ENCODE data around the gene MYH11. TPM values are rescaled to one million over a fixed set of nuclear protein-coding genes. Genes with fewer than 3 reads are reported as not detected.

MYH11 gene
- total RNA-seq, 1 donor from 2014 or later = 102 TPM

DNA sequence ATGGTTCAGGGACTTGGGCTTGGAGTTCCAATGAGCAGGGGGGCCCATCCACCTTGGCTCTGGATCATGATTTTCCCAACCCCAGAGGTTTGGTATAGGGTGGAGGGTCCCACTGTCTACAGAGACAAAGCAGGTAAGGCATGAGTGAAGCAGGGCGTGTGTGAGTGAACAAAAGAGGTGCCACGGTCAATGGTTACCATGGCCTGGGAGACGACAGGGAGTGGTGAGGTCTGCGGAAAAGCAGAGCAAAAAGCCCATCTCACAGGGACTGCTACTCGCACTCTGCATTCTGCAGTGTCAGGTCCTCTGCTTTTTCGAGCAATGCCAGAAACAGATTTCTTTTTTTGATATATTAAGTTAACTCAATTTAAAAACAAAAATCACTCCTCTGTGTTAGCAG is 24.6 kb downstream of the MYH11 start:
- Histone ChIP-seq H3K4me1 (peaks cover 5% of the 10 kb centered on the region), H3K36me3 (no peaks in the 10 kb centered on the region), H3K9me3 (no peaks in the 10 kb centered on the region), H3K4me3 (no peak overlapping the region), H3K27ac (no peak overlapping the region), H3K27me3 (ENCODE audit: low read depth) (no peaks in the 10 kb centered on the region)
- DNase-seq = no peak
- intact Hi-C loops (cut with DNase I) = no loop called here
- no peak for ATAC-seq
- TF ChIP-seq, protein P1, sequence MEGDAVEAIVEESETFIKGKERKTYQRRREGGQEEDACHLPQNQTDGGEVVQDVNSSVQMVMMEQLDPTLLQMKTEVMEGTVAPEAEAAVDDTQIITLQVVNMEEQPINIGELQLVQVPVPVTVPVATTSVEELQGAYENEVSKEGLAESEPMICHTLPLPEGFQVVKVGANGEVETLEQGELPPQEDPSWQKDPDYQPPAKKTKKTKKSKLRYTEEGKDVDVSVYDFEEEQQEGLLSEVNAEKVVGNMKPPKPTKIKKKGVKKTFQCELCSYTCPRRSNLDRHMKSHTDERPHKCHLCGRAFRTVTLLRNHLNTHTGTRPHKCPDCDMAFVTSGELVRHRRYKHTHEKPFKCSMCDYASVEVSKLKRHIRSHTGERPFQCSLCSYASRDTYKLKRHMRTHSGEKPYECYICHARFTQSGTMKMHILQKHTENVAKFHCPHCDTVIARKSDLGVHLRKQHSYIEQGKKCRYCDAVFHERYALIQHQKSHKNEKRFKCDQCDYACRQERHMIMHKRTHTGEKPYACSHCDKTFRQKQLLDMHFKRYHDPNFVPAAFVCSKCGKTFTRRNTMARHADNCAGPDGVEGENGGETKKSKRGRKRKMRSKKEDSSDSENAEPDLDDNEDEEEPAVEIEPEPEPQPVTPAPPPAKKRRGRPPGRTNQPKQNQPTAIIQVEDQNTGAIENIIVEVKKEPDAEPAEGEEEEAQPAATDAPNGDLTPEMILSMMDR (IDR thresholded peaks at IDR 0.05) = no peak

GRCh38 chr16:15830832-15831451 is 25.9 kb downstream of the MYH11 start:
- TF ChIP-seq, protein P1 (IDR thresholded peaks at IDR 0.05) = no peak
- H3K27me3 ChIP-seq (ENCODE audit: low read depth) = no peaks in the 10 kb centered on the region
- no peaks in the 10 kb centered on the region for H3K9me3 ChIP-seq
- no peak for DNase-seq
- intact Hi-C loops (cut with DNase I) = no loop called here
- H3K4me3 ChIP-seq = no peak overlapping the region
- no peaks in the 10 kb centered on the region for H3K36me3 ChIP-seq
- peak in 1 of 2 donors; percentile 23 for ATAC-seq
- peaks cover 5% of the 10 kb centered on the region for H3K4me1 ChIP-seq
- H3K27ac ChIP-seq = no peak overlapping the region

GRCh38 chr16:15829460-15829859 is 27.4 kb downstream of the MYH11 start:
- no peak overlapping the region for H3K27ac ChIP-seq
- intact Hi-C loops (cut with DNase I) = no loop called here
- H3K4me3 ChIP-seq = no peak overlapping the region
- ATAC-seq (peak; percentile 62 to 86), DNase-seq (peak; percentile 61)
- H3K9me3 ChIP-seq = no peaks in the 10 kb centered on the region
- peaks cover 5% of the 10 kb centered on the region for H3K4me1 ChIP-seq
- H3K36me3 ChIP-seq = no peaks in the 10 kb centered on the region
- TF ChIP-seq, protein P1 (IDR thresholded peaks at IDR 0.05) = no peak
- no peaks in the 10 kb centered on the region for H3K27me3 ChIP-seq (ENCODE audit: low read depth)

- no peak for DNase-seq
- intact Hi-C loops (cut with DNase I) = no loop called here
- Histone ChIP-seq H3K4me1 (peaks cover 5% of the 10 kb centered on the region), H3K4me3 (no peak overlapping the region), H3K27me3 (ENCODE audit: low read depth) (no peaks in the 10 kb centered on the region), H3K36me3 (no peaks in the 10 kb centered on the region), H3K9me3 (no peaks in the 10 kb centered on the region), H3K27ac (no peak overlapping the region)
- TF ChIP-seq, protein P1 (IDR thresholded peaks at IDR 0.05) = no peak
- ATAC-seq = no peak
These were observed 29.0 kb downstream of the MYH11 start for GRCh38 chr16:15827709-15828343.

- intact Hi-C loops (cut with DNase I) = no loop called here
- Histone ChIP-seq H3K9me3 (no peaks in the 10 kb centered on the region), H3K4me3 (no peak overlapping the region), H3K36me3 (no peaks in the 10 kb centered on the region), H3K27me3 (ENCODE audit: low read depth) (no peaks in the 10 kb centered on the region), H3K27ac (no peak overlapping the region), H3K4me1 (peaks cover 5% of the 10 kb centered on the region)
- ATAC-seq = no peak
- TF ChIP-seq, protein P1 (IDR thresholded peaks at IDR 0.05) = no peak
- DNase-seq = no peak
These were observed 29.5 kb downstream of the MYH11 start for GRCh38 chr16:15827299-15827698.
